HCT116 (cell line): Measurements from ENCODE around the gene GPS1. TPM values are rescaled to one million over a fixed set of nuclear protein-coding genes. Genes with fewer than 3 reads are reported as not detected.
A peak's percentile ranks its signal among the peaks of the same experiment; 100 is the strongest.

Source experiments
- ATAC-seq: fragments of 200-7000 bp; cut with Tn5 transposase; 2 replicates; pipeline ENCODE4 v1.9.1; 2020; ENCODE audit warnings: mild to moderate bottlenecking, moderate library complexity
- BruUV-seq: library from RNA; stranded (reverse); fragments of 400-500 nt; replicated peaks from 2 replicates; lab custom pipeline; 2021; lab: Mats Ljungman, UMichigan
- CTCF ChIA-PET: fragments of 300-600 bp; sonication (Branson Sonifier 250); formaldehyde crosslinking; loops from one replicate; lab custom pipeline; 2021; ENCODE audit warnings: antibody characterized with exemption; lab: Charles Lee
- POLR2A ChIA-PET: fragments of 300-600, 350-600 bp; sonication (Branson Sonifier 250); formaldehyde crosslinking; loops from one replicate; lab custom pipeline; 2021; ENCODE audit warnings: antibody characterized with exemption; lab: Charles Lee
- RAD21 ChIA-PET, 2 experiments: fragments of 300-600 bp; sonication (Branson Sonifier 250); formaldehyde crosslinking; loops; one replicate each; lab custom pipeline; 2023; ENCODE audit warnings: low total read pairs in 2 of 2; ENCODE audit not compliant: uncharacterized antibody in 2 of 2, unreplicated experiment in 2 of 2, low non-redundant PET in 1 of 2; lab: Charles Lee
- DNase-seq: peaks from one replicate; pipeline ENCODE4 v3.0.0-alpha.2; 2010; ENCODE audit warnings: low read depth, low spot score
- H2AFZ ChIP-seq: fragments of 200-600 bp; shearing (Covaris generic), sonication (generic); 2 replicates; pipeline ENCODE4 v1.6.1; 2017; ENCODE audit warnings: low read depth, mixed run types, mixed read lengths, antibody characterized with exemption, low read length; ENCODE audit not compliant: poor library complexity, severe bottlenecking
- H3K27ac ChIP-seq: 2 replicates; pipeline ENCODE4 v1.5.1; 2012; ENCODE audit warnings: low read depth, low read length
- H3K27me3 ChIP-seq: fragments of 200-600 bp; sonication (generic); 2 replicates; pipeline ENCODE4 v1.6.1; 2016; ENCODE audit warnings: mixed run types, low read length, mixed read lengths; ENCODE audit not compliant: insufficient read depth
- H3K36me3 ChIP-seq, 2 experiments: fragments of 200-500 bp in 1 of 2; fragments of 200-600 bp in 1 of 2; sonication (Bioruptor generic) in 1 of 2; sonication (generic) in 1 of 2; 2 replicates each; pipeline versions ENCODE4 v1.5.1 to v1.6.1; 2014 to 2016; ENCODE audit warnings: low read length in 2 of 2, inconsistent platforms in 1 of 2, mixed read lengths in 1 of 2, mixed run types in 1 of 2; ENCODE audit not compliant: insufficient read depth in 2 of 2, control insufficient read depth in 1 of 2
- H3K4me1 ChIP-seq, 2 experiments: fragments of 200-600 bp in 1 of 2; sonication (generic) in 1 of 2; 2 replicates each; pipeline versions ENCODE4 v1.5.1 to v1.6.1; 2012 to 2017; ENCODE audit warnings: low read length in 2 of 2, inconsistent platforms in 1 of 2, mild to moderate bottlenecking in 1 of 2, mixed read lengths in 1 of 2, mixed run types in 1 of 2, moderate library complexity in 1 of 2; ENCODE audit not compliant: insufficient read depth in 2 of 2, control insufficient read depth in 1 of 2
- H3K4me2 ChIP-seq: fragments of 200-600 bp; sonication (generic); 2 replicates; pipeline ENCODE4 v1.6.1; 2017; ENCODE audit warnings: mixed run types, low read length, mixed read lengths
- H3K4me3 ChIP-seq, 2 experiments: fragments of 200-600 bp in 1 of 2; sonication (generic) in 1 of 2; replicated peaks in 1 of 2; 2 replicates each; pipeline ENCODE4 v1.5.1; 2011 to 2016; ENCODE audit warnings: low read length in 2 of 2, control low read depth in 1 of 2, low read depth in 1 of 2, mild to moderate bottlenecking in 1 of 2, mixed read lengths in 1 of 2, mixed run types in 1 of 2
- H3K79me2 ChIP-seq: fragments of 200-600 bp; sonication (generic); 2 replicates; pipeline ENCODE4 v1.6.1; 2017; ENCODE audit warnings: mild to moderate bottlenecking, mixed run types, low read length, moderate library complexity, mixed read lengths; ENCODE audit not compliant: insufficient read depth
- H3K9ac ChIP-seq: fragments of 200-600 bp; sonication (generic); 2 replicates; pipeline ENCODE4 v1.6.1; 2016; ENCODE audit warnings: low read length, mixed read lengths
- H3K9me2 ChIP-seq: fragments of 200-600 bp; sonication (generic), shearing (Covaris generic); 2 replicates; pipeline ENCODE4 v1.6.1; 2017; ENCODE audit warnings: mixed run types, mild to moderate bottlenecking, moderate library complexity; ENCODE audit not compliant: insufficient read depth
- H3K9me3 ChIP-seq, 2 experiments: fragments of 200-500 bp in 1 of 2; fragments of 200-600 bp in 1 of 2; sonication (Bioruptor generic) in 1 of 2; sonication (generic) in 1 of 2; 2 replicates each; pipeline ENCODE4 v1.6.1; 2014 to 2017; ENCODE audit warnings: low read length in 2 of 2, mixed read lengths in 2 of 2, inconsistent platforms in 1 of 2, low read depth in 1 of 2, mild to moderate bottlenecking in 1 of 2, mixed run types in 1 of 2, moderate library complexity in 1 of 2; ENCODE audit not compliant: control insufficient read depth in 1 of 2, insufficient read depth in 1 of 2
- H4K20me1 ChIP-seq: fragments of 200-600 bp; sonication (generic), shearing (Covaris generic); 2 replicates; pipeline ENCODE4 v1.6.1; 2017; ENCODE audit warnings: mixed run types, mild to moderate bottlenecking, moderate library complexity; ENCODE audit not compliant: insufficient read depth
- CBX3 ChIP-seq: IDR thresholded peaks from 2 replicates; pipeline ENCODE4 v1.6.1; 2012; ENCODE audit warnings: low read depth
- CEBPB ChIP-seq: IDR thresholded peaks from 2 replicates; pipeline ENCODE4 v1.6.1; 2012; ENCODE audit warnings: low read depth
- EGR1 ChIP-seq: IDR thresholded peaks from 2 replicates; pipeline ENCODE4 v1.6.1; 2012; ENCODE audit warnings: low read depth
- ELF1 ChIP-seq: IDR thresholded peaks from 2 replicates; pipeline ENCODE4 v1.6.1; 2012; ENCODE audit warnings: low read depth, borderline replicate concordance
- EZH2phosphoT487 ChIP-seq: fragments of 200-600 bp; IDR thresholded peaks from 2 replicates; pipeline ENCODE4 v1.6.1; 2018; ENCODE audit warnings: antibody characterized with exemption, borderline replicate concordance
- FOSL1 ChIP-seq: IDR thresholded peaks from 2 replicates; pipeline ENCODE4 v1.6.1; 2012; ENCODE audit warnings: low read depth
- POLR2AphosphoS5 ChIP-seq: IDR thresholded peaks from 2 replicates; pipeline ENCODE4 v1.6.1; 2011; ENCODE audit warnings: mild to moderate bottlenecking, low read depth, low read length, moderate library complexity
- RAD21 ChIP-seq: IDR thresholded peaks from 2 replicates; pipeline ENCODE4 v1.6.1; 2012; ENCODE audit warnings: low read depth, mild to moderate bottlenecking
- SIN3A ChIP-seq: IDR thresholded peaks from 2 replicates; pipeline ENCODE4 v1.6.1; 2012; ENCODE audit warnings: low read depth
- SP1 ChIP-seq: IDR thresholded peaks from 2 replicates; pipeline ENCODE4 v1.6.1; 2012; ENCODE audit warnings: low read depth
- SRF ChIP-seq: IDR thresholded peaks from 2 replicates; pipeline ENCODE4 v1.6.1; 2012; ENCODE audit warnings: low read depth
- TCF7L2 ChIP-seq: IDR thresholded peaks from 2 replicates; pipeline ENCODE4 v1.7.0; 2011; ENCODE audit warnings: borderline replicate concordance, inconsistent platforms; ENCODE audit not compliant: insufficient read depth, insufficient read length; ENCODE audit errors: extremely low read depth
- ZFX ChIP-seq: fragments of 450-650 bp; IDR thresholded peaks from 2 replicates; pipeline ENCODE4 v1.6.1; 2017
- ZNF274 ChIP-seq: fragments of 200-500 bp; sonication (Bioruptor generic); IDR thresholded peaks from 2 replicates; pipeline ENCODE4 v1.6.1; 2014; ENCODE audit warnings: mild to moderate bottlenecking, low read depth, low read length, inconsistent platforms
- intact Hi-C: fragments of 100-400 bp; cut with micrococcal nuclease; formaldehyde crosslinking; loops from 2 replicates; pipeline ENCODE4 v1.10.0; 2022
- total RNA-seq: library from RNA; stranded (reverse); gene quantifications from one replicate; pipeline ENCODE4 v1.2.1, GENCODE V29; 2021; ENCODE audit not compliant: unreplicated experiment
- TF ChIP-seq, protein P1 (sequence below): IDR thresholded peaks from 2 replicates; pipeline ENCODE4 v1.6.1; 2012
- TF ChIP-seq, protein P2 (sequence below), 3 experiments: fragments of 200-600 bp in 1 of 3; sonication (generic) in 1 of 3; IDR thresholded peaks in 2 of 3; conservative IDR thresholded peaks in 1 of 3; 2 replicates each; pipeline ENCODE4 v1.5.1; 2012 to 2017; ENCODE audit warnings: low read depth in 2 of 3, low read length in 2 of 3, antibody characterized with exemption in 1 of 3, borderline replicate concordance in 1 of 3, control low read depth in 1 of 3, mild to moderate bottlenecking in 1 of 3, mixed read lengths in 1 of 3, mixed run types in 1 of 3, moderate library complexity in 1 of 3; ENCODE audit not compliant: insufficient read depth in 1 of 3
- TF ChIP-seq, protein P3 (sequence below): IDR thresholded peaks from 2 replicates; pipeline ENCODE4 v1.6.1; 2012
- TF ChIP-seq, protein P4 (sequence below): IDR thresholded peaks from 2 replicates; pipeline ENCODE4 v1.6.1; 2011; ENCODE audit warnings: mild to moderate bottlenecking, low read length, moderate library complexity; ENCODE audit not compliant: insufficient replicate concordance; ENCODE audit errors: extremely low read depth
- TF ChIP-seq, protein P5 (sequence below): IDR thresholded peaks from 2 replicates; pipeline ENCODE4 v1.6.1; 2012; ENCODE audit warnings: low read depth

The GPS1 gene
- total RNA-seq, 1 experiment from 2014 or later: 205 TPM

DNA sequence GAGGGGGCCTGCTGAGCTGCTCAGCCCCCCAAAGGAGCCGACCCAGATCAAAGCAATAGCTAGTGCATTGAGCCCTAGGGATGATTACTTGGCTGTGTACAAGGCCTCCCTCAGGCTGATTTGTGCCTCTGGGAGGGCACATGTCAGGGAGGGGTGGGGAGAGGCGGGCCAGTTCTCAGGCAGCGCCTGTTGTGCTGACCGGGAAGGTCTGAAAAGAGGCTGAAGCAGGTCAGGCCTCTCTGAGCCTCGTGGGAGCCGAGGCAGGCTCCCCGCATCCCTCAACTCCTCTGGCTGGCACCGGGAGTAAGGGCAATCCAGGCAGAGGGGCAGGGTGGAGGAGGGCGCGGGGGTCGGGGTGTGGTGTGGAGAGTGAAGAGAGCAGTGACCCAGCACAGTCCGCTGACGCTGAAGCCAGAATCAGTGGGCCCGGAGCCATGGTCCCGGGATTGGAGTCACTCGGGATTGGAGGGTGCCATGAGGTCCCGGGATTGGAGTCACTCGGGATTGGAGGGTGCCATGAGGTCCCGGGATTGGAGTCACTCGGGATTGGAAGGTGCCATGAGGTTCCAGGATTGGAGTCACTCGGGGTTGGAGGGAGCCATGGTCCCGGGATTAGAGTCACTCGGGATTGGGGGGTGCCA, 17.2 kb upstream of the GPS1 start:
- CTCF ChIA-PET: interaction anchor here (4.8 kb wide), 1 partner anchor 13 kb away, joined by 57 read pairs; the partner anchor contains the start of genes CENPX and LRRC45
- 0 out of 2 replicates have a peak, but pooled peaks have one; percentile 1 for ATAC-seq
- POLR2A ChIA-PET: no interaction called here

More for the DNA sequence above, 17.2 kb upstream of the GPS1 start:
- peaks cover 28% of the 10 kb centered on the region; the same call in 1 of the 2 replicates for H3K79me2 ChIP-seq
- no peaks in the 10 kb centered on the region for H3K27me3 ChIP-seq
- TF ChIP-seq EGR1: no peak
- TF ChIP-seq RAD21: no peak
- no peak for TF ChIP-seq ELF1
- TF ChIP-seq SP1: no peak
- no peak for TF ChIP-seq ZFX
- TF ChIP-seq ZNF274: no peak
- no peak for TF ChIP-seq CEBPB
- TF ChIP-seq, protein P1, sequence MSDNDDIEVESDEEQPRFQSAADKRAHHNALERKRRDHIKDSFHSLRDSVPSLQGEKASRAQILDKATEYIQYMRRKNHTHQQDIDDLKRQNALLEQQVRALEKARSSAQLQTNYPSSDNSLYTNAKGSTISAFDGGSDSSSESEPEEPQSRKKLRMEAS: no peak
- TF ChIP-seq, protein P2, sequence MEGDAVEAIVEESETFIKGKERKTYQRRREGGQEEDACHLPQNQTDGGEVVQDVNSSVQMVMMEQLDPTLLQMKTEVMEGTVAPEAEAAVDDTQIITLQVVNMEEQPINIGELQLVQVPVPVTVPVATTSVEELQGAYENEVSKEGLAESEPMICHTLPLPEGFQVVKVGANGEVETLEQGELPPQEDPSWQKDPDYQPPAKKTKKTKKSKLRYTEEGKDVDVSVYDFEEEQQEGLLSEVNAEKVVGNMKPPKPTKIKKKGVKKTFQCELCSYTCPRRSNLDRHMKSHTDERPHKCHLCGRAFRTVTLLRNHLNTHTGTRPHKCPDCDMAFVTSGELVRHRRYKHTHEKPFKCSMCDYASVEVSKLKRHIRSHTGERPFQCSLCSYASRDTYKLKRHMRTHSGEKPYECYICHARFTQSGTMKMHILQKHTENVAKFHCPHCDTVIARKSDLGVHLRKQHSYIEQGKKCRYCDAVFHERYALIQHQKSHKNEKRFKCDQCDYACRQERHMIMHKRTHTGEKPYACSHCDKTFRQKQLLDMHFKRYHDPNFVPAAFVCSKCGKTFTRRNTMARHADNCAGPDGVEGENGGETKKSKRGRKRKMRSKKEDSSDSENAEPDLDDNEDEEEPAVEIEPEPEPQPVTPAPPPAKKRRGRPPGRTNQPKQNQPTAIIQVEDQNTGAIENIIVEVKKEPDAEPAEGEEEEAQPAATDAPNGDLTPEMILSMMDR (IDR thresholded peaks at IDR 0.05 in 2 of 3, conservative IDR thresholded peaks at IDR 0.05 in 1 of 3; ENCODE audit: borderline replicate concordance in 1 of 3, insufficient read depth in 1 of 3, low read depth in 2 of 3, low read length in 2 of 3): no peak
- TF ChIP-seq, protein P3, sequence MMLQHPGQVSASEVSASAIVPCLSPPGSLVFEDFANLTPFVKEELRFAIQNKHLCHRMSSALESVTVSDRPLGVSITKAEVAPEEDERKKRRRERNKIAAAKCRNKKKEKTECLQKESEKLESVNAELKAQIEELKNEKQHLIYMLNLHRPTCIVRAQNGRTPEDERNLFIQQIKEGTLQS: no peak
- TF ChIP-seq, protein P4, sequence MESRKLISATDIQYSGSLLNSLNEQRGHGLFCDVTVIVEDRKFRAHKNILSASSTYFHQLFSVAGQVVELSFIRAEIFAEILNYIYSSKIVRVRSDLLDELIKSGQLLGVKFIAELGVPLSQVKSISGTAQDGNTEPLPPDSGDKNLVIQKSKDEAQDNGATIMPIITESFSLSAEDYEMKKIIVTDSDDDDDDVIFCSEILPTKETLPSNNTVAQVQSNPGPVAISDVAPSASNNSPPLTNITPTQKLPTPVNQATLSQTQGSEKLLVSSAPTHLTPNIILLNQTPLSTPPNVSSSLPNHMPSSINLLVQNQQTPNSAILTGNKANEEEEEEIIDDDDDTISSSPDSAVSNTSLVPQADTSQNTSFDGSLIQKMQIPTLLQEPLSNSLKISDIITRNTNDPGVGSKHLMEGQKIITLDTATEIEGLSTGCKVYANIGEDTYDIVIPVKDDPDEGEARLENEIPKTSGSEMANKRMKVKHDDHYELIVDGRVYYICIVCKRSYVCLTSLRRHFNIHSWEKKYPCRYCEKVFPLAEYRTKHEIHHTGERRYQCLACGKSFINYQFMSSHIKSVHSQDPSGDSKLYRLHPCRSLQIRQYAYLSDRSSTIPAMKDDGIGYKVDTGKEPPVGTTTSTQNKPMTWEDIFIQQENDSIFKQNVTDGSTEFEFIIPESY: no peak
- TF ChIP-seq, protein P5, sequence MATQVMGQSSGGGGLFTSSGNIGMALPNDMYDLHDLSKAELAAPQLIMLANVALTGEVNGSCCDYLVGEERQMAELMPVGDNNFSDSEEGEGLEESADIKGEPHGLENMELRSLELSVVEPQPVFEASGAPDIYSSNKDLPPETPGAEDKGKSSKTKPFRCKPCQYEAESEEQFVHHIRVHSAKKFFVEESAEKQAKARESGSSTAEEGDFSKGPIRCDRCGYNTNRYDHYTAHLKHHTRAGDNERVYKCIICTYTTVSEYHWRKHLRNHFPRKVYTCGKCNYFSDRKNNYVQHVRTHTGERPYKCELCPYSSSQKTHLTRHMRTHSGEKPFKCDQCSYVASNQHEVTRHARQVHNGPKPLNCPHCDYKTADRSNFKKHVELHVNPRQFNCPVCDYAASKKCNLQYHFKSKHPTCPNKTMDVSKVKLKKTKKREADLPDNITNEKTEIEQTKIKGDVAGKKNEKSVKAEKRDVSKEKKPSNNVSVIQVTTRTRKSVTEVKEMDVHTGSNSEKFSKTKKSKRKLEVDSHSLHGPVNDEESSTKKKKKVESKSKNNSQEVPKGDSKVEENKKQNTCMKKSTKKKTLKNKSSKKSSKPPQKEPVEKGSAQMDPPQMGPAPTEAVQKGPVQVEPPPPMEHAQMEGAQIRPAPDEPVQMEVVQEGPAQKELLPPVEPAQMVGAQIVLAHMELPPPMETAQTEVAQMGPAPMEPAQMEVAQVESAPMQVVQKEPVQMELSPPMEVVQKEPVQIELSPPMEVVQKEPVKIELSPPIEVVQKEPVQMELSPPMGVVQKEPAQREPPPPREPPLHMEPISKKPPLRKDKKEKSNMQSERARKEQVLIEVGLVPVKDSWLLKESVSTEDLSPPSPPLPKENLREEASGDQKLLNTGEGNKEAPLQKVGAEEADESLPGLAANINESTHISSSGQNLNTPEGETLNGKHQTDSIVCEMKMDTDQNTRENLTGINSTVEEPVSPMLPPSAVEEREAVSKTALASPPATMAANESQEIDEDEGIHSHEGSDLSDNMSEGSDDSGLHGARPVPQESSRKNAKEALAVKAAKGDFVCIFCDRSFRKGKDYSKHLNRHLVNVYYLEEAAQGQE: no peak
- TF ChIP-seq EZH2phosphoT487: no peak
- no peak for TF ChIP-seq FOSL1
- no peak for TF ChIP-seq SRF
- no peak for TF ChIP-seq CBX3
- TF ChIP-seq POLR2AphosphoS5: no peak
- no peak for TF ChIP-seq SIN3A
- TF ChIP-seq TCF7L2: no peak
- DNase-seq: peak; percentile 55
- H3K9ac ChIP-seq: peak overlapping the region; percentile 43
- H3K4me3 ChIP-seq: no peak overlapping the region
- peak overlapping the region; percentile 21 for H3K27ac ChIP-seq
- H3K4me1 ChIP-seq: peaks cover 20 to 67% of the 10 kb centered on the region in 2 experiments
- intact Hi-C loops: loop anchor here (5.0 to 10.0 kb wide), 4 partner anchors 260 to 380 kb away; partner anchors contain the start of genes HEXD and OGFOD3
- no TSS peak for BruUV-seq
- no peaks in the 10 kb centered on the region for H3K9me3 ChIP-seq
- H4K20me1 ChIP-seq: no peaks in the 10 kb centered on the region
- peak overlapping the region; percentile 53 for H3K4me2 ChIP-seq
- H3K9me2 ChIP-seq: no peaks in the 10 kb centered on the region
- RAD21 ChIA-PET: no interaction called here
- no peak overlapping the region for H2AFZ ChIP-seq
- peaks cover 0 to 12% of the 10 kb centered on the region in 2 experiments; a peak in 1 of 4 replicates for H3K36me3 ChIP-seq
